Measurements from ENCODE around the gene PIK3R6. TPM values are rescaled to one million over a fixed set of nuclear protein-coding genes. Genes with fewer than 3 reads are reported as not detected.

Gene PIK3R6
- total RNA-seq, 1 donor from 2014 or later: 0.56 TPM

DNA sequence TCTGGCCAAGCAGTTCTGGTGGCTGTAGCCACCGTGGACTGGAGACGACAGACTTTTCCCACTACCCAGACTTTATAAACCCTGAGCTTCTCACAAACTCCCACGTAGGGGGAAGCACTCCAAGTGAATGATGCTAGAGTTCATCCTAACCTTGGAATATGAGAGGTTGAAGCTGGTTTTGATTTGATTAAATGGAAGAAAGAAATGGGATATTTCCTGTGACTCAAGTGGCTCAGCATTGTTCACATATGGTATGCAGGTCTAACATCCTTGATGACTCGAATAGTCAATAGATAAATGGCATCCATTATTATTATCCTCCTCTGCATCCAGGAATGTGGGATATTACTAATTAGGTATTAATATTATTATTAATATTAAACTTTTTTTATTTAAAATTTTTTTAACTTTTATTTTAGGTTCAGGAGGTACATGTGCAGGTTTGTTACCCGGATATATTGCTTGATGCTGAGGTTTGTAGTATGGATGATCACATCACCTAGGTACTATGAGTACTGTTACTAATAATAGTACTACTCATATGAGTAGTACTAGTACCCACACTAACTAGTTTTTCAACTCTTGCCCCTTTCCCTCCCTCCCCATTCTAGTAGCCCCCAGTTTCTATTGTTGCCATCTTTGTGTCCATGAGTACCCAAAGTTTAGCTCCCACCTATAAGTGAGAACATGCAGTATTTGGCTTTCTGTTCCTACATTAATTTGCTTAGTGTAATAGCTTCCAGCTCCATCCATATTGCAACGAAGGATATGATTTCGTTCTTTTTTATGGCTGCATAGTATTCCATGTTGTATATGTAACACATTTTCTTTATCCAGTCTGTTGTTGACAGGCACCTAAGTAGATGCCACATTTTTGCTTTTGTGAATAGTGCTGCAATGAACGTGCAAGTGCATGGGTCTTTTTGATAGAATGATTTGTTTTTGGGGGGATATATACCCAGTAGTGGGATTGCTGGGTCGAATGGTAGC lies 22.9 kb downstream of the PIK3R6 start:
- Mint-ChIP-seq H3K27ac (ENCODE audit: unreplicated experiment) (no peak overlapping the region), H3K4me1 (ENCODE audit: unreplicated experiment) (peaks cover 8% of the 10 kb centered on the region), H3K27me3 (ENCODE audit: unreplicated experiment) (peaks cover 5% of the 10 kb centered on the region), H3K36me3 (ENCODE audit: low read depth, unreplicated experiment) (no peaks in the 10 kb centered on the region), H3K4me3 (ENCODE audit: unreplicated experiment) (no peak overlapping the region), H3K9me3 (ENCODE audit: unreplicated experiment) (no peaks in the 10 kb centered on the region)
- TF ChIP-seq, protein P1, sequence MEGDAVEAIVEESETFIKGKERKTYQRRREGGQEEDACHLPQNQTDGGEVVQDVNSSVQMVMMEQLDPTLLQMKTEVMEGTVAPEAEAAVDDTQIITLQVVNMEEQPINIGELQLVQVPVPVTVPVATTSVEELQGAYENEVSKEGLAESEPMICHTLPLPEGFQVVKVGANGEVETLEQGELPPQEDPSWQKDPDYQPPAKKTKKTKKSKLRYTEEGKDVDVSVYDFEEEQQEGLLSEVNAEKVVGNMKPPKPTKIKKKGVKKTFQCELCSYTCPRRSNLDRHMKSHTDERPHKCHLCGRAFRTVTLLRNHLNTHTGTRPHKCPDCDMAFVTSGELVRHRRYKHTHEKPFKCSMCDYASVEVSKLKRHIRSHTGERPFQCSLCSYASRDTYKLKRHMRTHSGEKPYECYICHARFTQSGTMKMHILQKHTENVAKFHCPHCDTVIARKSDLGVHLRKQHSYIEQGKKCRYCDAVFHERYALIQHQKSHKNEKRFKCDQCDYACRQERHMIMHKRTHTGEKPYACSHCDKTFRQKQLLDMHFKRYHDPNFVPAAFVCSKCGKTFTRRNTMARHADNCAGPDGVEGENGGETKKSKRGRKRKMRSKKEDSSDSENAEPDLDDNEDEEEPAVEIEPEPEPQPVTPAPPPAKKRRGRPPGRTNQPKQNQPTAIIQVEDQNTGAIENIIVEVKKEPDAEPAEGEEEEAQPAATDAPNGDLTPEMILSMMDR (IDR thresholded peaks at IDR 0.05; ENCODE audit: unreplicated experiment): no peak
- DNase-seq (ENCODE audit: low spot score): no peak

DNA sequence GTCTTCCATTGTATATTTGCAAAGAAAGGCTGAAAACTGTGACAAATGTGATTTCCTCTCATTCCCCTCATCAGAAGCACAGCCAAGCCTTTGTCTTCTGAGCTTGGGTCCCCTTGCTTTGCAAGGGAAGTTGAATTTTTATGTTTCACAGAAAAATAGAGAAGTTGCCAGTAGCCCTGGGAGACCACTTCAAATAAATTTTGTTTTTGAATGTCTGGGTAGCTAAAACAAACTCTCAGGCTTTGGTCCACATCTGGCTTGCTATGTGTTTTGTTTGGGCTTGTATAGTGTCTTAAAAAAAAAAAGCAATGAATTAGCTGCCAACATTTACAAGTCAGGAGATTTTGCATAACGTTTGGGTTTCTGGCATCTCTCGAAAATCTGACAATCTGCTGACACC lies 24.1 kb downstream of the PIK3R6 start:
- Mint-ChIP-seq H3K27ac (ENCODE audit: unreplicated experiment) (no peak overlapping the region), H3K27me3 (ENCODE audit: unreplicated experiment) (peaks cover 5% of the 10 kb centered on the region), H3K36me3 (ENCODE audit: low read depth, unreplicated experiment) (no peaks in the 10 kb centered on the region), H3K9me3 (ENCODE audit: unreplicated experiment) (no peaks in the 10 kb centered on the region), H3K4me1 (ENCODE audit: unreplicated experiment) (peaks cover 8% of the 10 kb centered on the region), H3K4me3 (ENCODE audit: unreplicated experiment) (no peak overlapping the region)
- TF ChIP-seq, protein P1 (IDR thresholded peaks at IDR 0.05; ENCODE audit: unreplicated experiment): no peak
- DNase-seq (ENCODE audit: low spot score): no peak

DNA sequence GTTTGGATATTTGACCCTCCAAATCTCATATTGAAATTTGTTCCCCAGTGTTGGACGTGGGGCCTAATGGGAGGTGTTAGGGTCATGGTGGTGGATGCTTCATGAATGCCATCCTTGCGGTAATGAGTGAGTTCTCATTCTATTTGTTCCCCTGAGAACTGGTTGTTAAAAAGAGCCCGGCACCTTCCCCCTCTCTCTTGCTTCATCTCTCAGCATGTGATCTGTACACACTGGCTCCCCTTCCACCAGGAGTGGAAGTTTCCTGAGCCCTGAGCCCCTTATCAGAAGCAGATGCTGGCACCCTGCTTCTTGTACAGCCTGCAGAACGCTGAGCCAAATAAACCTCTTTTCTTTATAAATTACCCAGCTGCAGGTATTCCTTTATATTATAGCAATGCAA lies 25.6 kb downstream of the PIK3R6 start:
- no peak for DNase-seq (ENCODE audit: low spot score)
- H3K4me3 Mint-ChIP-seq (ENCODE audit: unreplicated experiment): no peak overlapping the region
- peaks cover 8% of the 10 kb centered on the region for H3K4me1 Mint-ChIP-seq (ENCODE audit: unreplicated experiment)

DNA sequence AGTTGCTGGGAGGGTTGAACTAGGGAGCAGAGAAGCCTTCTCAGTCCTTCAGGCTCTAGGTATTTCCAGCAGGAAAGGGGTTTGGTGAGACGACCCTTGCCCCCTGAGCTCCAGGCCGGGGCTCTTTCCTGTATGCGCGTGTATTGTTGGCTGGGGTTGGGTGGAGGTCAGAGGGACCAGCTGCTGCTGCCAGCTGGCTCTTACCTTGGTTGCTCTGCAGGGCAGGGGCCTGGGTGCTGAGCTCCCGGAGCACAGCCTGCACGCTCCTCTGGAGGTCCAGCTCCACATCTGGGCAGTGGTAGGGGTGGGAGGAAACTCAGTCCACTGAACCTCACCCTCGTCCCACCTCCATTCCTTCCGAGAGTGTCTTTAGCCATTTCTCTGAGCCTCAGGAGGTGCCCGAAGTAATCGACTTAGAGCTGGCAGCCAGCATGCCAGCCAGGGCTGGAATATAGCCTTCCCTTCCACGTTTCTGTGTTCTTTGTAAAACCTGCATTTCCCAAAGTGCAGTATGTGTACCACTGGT lies 28.0 kb downstream of the PIK3R6 start:
- Mint-ChIP-seq H3K9me3 (ENCODE audit: unreplicated experiment) (no peaks in the 10 kb centered on the region), H3K4me1 (ENCODE audit: unreplicated experiment) (peaks cover 8% of the 10 kb centered on the region), H3K27ac (ENCODE audit: unreplicated experiment) (no peak overlapping the region), H3K36me3 (ENCODE audit: low read depth, unreplicated experiment) (no peaks in the 10 kb centered on the region), H3K4me3 (ENCODE audit: unreplicated experiment) (no peak overlapping the region), H3K27me3 (ENCODE audit: unreplicated experiment) (peaks cover 7% of the 10 kb centered on the region)
- TF ChIP-seq, protein P1 (IDR thresholded peaks at IDR 0.05; ENCODE audit: unreplicated experiment): no peak
- no peak for DNase-seq (ENCODE audit: low spot score)

More for the DNA sequence above, 25.6 kb downstream of the PIK3R6 start:
- Mint-ChIP-seq H3K27me3 (ENCODE audit: unreplicated experiment) (peaks cover 7% of the 10 kb centered on the region), H3K9me3 (ENCODE audit: unreplicated experiment) (no peaks in the 10 kb centered on the region), H3K27ac (ENCODE audit: unreplicated experiment) (no peak overlapping the region), H3K36me3 (ENCODE audit: low read depth, unreplicated experiment) (no peaks in the 10 kb centered on the region)
- TF ChIP-seq, protein P1 (IDR thresholded peaks at IDR 0.05; ENCODE audit: unreplicated experiment): no peak

Measured in endothelial cell (in vitro differentiated cells).